ENCODE results near the gene CPN2.

CPN2 gene, protein sequence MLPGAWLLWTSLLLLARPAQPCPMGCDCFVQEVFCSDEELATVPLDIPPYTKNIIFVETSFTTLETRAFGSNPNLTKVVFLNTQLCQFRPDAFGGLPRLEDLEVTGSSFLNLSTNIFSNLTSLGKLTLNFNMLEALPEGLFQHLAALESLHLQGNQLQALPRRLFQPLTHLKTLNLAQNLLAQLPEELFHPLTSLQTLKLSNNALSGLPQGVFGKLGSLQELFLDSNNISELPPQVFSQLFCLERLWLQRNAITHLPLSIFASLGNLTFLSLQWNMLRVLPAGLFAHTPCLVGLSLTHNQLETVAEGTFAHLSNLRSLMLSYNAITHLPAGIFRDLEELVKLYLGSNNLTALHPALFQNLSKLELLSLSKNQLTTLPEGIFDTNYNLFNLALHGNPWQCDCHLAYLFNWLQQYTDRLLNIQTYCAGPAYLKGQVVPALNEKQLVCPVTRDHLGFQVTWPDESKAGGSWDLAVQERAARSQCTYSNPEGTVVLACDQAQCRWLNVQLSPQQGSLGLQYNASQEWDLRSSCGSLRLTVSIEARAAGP

DNA sequence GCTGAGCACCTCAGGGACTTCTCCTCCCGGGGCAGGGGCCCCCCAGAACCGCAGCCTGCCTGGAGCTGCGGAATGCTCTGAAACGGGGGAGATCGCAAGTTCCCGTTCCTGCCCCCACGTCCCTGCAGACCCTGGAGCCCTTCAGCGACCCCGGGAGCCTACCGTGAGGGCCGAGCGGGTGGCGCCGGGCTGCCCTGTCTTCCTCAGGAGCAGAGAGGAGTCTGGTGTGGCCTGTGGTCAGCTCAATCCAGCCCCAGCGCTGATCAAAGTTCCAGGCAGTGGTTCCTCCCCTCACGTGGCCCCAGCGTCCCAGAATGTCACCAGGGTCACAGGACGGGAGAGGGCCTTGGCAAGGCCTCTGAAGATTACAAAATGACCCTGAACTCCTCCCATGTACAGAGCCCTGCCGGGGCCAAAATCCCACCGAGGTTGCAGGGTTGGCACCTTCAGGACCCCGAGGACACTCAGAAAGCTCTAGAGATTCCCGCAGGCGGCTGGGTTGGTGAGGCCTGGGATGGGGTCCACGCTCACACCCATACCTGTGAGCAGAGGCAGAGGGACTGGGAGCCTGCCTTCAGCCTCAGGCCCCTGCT lies at the start of gene CPN2:
TSS of gene CPN2 (minus strand) at position 249 of the 593 bp plus-strand sequence. CDS start 8,626 bp downstream, outside the sequence.
- no peak for DNase-seq

DNA sequence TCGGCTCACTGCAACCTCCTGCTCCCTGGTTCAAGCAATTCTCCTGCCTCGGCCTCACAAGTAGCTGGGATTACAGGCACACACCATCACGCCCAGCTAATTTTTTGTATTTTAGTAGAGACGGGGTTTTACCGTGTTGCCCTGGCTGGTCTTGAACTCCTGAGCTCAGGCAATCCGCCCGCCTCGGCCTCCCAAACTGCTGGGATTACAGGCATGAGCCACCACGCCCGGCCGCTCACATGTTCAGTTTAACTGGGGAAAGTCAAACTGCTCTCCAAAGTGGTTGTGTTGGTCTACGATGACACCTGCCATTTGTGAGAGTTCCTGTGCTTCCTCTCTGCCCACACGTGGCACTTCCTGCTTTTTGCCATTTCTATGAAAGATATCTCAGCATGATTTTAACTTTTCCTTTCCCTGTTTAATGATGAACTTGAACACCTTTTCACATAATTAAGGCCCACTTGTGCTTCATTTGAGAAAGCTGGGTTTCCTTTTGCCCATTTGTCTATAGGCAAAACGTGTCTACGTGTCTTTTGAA lies 48.8 kb upstream of the CPN2 start:
- no peak for DNase-seq

DNA sequence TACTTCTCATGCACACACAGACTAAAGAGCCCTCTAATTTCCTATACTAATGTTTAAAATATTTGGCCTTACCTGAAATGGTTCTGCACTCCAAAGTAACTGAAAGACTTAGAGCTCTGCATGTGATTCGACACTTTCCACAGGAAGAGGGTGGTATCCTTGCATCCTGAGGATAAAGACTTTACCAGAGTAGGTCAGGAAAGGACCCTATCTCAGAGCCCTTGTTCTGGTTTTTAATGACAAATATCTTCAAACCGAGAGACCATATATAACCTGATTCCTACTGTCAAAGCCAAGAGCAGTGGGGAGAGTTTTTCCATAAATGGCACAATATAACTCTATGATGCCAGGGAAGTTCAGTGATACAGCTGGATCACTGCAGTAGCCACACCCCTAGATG lies 48.0 kb upstream of the CPN2 start, which contains the start of gene GP5:
TSS of gene GP5 (minus strand) at position 101 of the 400 bp plus-strand sequence. CDS start 984 bp downstream, outside the sequence.
- DNase-seq: no peak

DNA sequence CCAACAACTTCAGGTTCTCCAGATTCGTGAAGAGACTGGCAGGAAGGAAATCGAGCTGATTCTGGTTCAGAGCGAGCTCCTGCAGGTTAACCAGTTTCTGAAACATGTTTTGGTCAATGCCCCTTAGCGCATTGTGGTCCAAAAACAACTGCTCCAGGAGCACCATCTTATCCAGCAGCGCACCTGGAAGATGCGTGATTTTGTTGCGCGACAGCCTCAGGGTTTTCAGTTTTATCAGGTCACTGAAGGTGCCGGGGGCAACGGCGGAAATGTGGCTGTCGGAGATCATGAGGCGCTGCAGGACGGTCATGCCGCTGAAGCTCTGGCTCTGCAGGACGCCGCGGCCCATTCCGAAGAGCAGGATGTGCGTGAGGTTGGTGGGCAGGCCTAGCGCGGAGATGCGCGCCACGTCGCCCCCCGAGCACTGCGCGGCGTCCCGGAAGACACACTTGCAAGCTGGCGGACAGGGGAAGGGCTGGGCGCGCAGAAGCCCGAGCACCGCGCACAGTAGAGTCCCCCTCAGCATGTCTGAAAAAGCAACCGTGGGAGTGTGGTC lies 46.7 kb upstream of the CPN2 start:
- no peak for DNase-seq

DNA sequence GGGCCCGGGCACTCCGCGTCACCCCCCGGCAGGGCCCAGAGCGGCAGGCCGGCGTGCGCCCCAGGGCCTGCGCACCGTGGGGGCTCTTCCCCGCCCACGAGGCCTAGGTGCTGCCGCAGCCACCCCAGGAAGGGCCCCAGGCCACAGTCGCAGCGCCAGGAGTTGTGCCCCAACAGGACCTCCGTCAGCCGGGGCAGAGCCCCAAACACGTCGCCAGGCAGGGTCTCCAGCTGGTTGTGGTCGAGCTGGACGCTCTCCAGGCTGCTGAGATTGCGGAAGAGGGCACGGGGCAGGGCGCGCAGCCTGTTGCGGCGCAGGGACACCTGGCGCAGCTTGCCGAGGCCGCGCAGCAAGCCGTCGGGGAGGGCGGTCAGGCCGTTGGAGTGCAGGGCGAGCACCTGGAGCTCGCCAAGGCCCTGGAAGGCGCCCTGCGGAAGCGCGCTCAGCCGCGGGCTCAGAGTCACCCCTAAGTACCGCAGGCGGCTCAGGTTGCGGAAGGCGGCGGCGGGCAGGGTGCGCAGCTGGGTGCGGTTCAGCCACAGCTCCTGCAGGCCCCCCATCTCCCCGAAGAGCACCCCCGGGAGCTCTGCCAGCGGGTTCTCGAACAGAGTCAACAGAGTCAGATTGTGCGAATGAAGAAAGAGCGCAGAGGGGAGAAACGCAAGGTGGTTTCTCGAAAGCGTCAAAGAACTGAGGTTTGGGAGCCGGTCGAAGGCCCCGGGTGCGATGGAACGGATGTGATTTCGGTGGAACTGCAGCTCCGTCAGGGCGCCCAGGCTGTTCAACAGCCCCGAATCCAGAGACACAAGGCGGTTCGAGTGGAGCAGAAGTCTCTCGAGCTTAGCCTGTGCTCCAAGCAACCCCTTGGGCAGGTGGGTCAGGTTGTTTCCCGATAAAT lies 46.0 kb upstream of the CPN2 start:
- DNase-seq: no peak

DNA sequence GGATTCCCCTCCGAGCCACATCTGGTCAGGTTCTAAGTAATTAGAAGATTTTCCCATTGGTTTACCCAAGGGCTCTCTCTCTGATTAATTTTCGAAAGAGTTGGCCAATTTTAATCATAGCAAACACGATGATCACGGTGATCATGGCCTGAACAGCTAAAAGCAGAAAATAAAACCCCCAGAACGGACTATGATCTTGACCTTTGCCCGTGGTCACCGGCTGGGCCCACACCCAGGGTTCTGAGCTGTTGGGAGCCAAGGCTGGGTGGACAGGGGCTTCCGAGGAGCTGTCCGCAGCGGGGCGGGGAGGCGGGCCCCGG lies 45.4 kb upstream of the CPN2 start:
- DNase-seq: no peak

DNA sequence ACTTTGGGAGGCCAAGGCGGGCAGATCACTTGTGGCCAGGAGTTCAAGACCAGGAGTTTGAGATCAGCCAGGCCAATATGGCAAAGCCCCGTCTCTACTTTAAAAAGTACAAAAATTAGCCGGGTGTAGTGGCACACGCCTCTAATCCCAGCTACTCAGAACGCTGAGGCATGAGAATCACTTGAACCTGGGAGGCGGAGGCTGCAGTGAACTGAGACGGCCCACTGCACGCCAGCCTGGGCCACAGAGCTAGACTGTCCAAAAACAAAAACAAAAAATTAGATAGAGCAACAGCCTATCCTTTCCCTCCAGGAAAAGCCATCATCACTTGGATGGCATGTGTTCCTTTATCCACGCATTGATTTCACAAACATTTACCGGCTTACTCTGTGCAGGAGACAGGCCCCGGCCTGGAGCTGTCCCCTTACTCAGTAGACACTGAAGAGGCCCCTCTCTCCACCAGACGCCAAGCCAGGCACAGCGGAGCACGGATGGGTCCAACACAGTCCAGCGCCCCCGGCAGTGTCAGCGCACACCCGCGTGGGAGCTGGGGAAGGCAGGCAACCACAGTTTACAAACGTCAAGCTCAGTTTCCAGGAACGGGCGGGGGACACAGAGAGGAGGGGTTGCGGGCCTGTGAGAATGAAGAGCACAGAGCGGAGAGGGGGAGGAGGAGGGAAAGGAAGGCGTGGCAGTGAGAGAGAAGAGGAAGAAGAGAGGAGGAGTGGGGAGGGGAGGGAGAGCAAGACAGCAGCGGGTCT lies 44.8 kb upstream of the CPN2 start:
- no peak for DNase-seq

DNA sequence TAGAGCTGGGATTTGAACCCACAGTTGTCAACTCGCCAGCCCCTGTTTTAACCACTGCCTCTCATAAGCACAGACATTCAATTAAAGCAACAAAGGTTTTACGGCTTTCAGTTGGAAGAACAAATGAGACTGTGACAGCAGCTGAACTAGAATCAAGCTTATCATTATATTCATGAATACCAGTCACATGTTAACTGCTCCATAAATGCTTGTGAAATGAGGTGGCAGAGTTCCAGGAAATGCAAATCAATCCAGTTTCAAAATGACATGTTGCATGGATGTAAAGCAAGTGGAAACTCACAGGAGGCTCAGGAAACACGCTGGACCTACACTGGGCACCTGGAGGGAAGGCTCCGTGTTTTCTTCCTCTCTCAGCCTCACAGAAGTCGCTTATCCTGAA lies 44.1 kb upstream of the CPN2 start:
- no peak for DNase-seq

DNA sequence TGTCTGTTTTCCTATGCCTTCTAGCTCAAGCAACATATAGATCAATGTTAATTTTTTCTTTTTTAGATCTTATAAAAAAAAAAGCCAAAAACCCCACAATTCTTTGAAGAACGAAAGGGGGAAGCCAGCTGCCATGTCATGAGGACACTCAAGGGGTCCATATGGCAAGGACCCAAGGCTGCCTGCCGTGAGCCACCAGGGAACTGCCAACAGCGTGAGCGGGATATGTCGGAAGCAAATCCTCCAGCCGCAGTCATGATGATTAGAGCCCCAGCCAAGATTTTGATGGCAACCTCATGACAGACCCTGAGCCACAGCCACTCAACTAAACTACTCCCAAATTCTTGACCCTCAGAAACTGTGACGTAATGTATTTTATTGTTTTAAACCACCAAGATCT lies 41.4 kb upstream of the CPN2 start:
- DNase-seq: no peak

DNA sequence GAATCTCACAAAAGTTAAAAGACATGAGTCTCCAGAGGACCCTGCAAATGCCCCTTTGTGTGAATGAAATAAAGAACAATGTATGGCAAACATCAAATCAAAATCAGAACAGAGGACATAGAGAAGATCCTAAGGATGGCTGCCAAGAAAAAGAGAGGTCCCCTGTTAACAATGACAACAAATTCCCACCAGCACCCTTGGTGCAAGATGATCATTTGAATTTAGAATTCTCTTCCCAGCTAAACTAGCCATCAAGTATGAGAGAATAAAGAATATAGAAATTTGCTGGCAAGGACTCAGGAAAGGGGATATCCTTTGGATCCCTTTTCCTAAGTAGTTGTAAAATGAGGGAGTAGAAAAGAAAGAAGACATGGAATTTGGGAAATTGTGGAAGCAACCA lies 39.7 kb upstream of the CPN2 start:
- no peak for DNase-seq

DNA sequence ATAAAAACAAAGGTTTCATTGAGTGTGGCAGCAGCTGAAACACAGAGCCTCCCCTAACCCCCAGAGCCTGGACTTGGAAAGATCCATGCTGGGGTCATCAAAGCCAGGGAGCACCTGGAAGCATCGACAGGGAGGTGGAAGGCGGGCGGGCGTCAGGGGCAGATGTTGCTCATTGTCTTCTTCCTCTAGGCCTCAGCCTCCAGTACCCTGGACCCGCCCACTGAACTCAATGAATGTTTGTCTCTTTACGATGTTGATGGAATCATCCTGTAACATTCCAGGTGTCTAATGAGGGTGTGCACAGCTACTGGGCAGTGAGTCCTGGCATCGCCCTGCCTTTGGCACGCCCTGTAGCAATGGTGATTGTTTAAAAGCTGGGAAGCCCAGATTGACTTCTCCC lies 38.1 kb upstream of the CPN2 start:
- DNase-seq: no peak

DNA sequence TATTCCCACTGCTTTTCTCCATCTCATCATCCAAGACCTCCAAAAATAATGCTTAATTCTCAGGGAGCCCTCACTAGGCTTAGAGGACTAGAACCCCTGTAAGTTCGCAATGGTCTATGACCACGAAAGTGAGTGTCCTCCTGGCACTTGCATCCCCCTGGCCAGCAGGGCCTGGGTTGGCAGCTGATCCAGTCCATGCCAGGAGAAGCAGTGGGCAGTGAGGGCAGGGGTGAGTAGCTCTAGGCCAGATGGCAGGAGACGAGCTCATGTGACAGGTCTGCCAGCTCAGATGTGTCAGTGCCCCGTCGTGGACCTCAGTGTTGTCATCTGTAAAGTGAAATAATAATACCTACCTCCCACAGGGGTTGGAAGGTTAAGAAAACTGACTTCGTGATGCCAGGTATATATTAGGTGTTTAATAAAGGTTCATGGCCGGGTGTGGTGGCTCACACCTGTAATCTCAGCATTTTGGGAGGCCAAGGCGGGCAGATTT lies 36.8 kb upstream of the CPN2 start:
- DNase-seq: no peak

DNA sequence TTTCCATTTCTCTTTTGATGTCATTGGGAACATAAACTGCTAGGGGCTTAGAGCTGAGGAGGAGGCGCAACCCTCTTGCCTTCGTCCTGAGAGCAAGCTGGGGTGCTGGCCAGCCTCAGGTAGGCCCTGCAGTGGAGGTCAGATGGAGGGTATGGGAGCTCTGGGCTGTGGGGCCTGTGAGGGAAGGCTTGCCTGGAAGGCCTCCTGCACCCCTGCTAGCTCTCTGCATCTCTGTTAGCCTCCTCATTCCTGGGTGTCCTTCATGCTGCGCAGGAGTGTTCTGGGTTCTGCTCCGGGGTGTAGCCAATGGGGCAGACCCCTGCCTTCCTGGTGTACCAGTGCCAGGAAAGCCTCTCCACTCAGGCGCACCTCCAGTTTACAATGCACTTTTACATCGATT lies 36.1 kb upstream of the CPN2 start:
- no peak for DNase-seq

DNA sequence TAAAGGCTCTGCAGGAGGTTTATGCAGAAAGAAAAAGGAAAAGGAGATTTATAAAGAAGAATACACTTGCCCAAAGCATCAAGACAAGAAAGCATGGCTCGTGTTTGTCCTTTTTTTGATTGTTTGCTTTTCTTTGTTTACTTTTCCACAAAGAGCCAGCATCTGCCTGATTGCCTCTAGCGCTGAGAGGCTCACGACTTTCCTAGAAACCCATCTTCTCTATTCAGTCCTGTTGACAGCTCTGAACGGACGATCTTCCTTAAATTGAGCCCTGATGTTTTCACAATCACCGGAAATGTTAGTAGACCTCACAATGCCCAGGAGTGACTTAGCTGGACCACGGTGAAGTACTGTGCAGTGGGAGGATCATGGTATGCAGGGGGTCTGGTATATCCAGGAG lies 35.5 kb upstream of the CPN2 start:
- DNase-seq: no peak

DNA sequence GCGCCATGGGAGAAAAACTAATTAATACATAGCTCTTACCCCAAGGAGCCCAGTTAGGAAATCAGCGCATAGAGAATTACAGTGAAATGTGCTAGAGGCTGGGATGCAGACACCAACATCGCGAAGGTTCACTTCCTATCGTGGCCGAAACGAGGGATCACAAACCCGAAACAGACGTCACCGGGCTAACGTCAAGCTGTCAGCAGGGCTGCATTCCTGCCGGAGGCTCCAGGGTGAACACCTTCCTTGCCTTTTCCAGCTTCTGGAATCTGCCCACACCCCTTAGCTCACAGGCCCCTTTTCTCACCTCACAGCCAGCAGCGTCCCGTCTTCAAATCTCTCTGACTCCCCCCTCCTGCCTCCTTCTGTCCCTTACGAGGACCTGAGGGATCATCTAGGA lies 34.9 kb upstream of the CPN2 start:
- DNase-seq: no peak

DNA sequence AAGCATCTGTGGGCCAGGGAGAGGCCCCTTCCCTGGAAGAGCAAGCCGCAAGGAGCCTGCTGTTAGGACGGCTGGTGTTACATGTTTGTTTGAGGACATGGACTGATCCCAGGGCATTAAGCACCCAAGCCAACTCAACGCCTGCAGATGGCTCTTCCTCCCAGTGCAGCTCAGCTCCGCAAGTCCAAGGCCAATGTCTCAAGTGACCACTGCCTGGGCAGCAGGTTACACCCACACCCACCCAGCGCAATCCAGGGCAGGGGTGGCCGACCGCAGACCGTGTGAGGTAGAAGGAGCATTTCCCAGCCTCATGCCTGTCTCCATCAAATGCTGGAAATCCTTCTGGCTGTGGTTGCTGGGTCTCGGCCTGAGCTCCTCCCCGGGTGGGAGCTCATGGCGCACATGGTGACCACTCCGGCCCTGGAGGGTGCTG lies 33.5 kb upstream of the CPN2 start:
- no peak for DNase-seq

DNA sequence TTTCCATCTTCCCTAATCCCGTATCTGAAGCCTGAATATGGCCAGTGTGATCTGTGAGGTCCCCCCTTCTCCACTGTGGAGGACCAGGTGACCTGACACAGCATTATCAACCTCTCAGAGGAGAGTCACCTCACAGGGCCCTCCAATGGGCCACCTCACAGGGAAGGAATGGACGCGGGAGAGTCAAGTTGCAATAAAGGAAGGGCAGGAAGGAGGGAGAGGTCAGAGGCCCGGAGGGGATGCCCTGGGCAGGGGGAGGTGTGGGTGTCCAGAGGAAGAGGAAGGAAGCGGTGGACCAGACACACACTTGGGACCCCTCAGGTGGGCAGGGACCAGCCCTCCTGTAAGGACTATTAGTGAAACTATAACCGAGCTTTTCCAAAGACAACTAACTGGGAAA lies 33.0 kb upstream of the CPN2 start:
- no peak for DNase-seq

DNA sequence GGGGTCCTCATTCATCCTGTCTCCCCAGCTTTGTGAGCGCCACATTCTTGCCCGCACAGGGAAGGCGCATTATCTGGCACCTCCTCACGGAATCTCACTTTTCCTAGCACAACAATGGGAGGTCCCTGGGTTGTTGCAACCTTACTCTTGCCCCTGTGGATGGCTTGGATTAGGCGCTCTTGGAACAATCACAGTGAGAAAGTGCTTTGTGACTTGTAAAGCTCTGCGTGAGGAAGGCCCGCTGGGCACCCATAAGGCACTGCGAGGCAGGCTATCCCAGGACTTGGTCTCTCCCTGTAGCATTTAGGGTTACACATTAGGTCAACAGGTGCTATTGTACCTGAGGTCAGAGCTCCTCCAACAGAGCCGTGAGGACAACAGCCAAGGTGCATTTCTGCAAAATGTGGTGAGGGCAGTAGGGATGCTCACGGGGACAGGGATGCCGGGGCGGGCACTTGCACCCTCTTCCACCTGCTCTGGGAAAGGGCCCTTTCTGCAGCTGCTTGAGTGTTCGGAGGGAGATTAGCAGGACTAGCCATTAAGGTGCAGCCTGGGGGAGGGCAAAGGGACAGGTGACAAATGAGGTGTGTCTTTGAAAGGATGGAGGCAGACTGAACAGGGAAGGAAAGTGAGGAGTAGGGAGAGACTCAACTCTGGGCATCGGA lies 32.3 kb upstream of the CPN2 start:
- DNase-seq: no peak

DNA sequence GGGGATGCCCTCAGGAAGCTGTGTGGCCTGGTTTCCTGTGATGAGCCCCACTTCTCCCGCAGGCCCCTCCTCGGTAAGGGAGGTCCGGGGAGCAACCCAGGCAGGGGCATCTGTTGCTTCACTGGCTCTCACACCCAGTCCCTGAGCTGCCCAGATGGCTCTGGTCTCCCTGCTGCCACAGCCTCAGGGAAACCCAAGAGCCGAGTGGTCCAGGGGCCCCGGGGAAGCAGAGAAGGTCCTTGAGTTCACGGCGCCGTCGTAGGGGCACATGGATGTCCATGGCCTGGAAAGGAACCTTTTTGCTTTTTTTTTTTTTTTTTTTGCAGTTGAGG lies 31.7 kb upstream of the CPN2 start:
- DNase-seq: no peak

DNA sequence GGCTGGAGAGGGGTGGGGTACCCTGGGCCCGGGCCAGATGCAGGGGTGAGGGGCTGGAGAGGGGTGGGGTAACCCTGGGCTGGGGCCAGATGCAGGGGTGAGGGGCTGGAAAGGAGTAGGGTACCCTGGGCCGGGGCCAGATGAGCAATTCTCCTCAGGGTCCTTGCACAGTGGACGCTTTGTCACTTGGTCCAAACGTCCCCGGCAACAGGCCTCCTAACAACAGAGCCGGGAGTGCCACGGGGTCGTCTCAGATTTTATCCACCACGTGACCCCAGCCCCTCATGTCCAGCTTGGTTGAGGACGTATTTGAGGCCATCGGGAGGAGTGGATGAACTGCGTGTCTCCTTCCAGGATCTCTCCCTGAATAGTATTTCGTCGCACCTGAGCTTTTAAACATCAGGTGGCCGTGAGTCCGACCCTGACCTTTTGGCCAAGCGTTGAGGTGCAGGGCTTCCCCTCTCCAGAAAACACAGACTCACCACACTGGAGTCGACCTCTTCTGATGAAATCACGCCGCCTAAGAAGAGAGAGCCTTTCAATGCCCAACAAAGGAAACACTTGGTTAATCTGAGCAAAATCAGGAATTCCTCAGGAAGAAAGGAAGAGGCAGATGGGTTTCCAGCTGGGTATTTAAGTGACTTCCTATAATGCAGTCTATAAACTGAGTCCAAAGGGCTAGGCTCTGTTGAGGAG lies 31.2 kb upstream of the CPN2 start:
- DNase-seq: no peak

DNA sequence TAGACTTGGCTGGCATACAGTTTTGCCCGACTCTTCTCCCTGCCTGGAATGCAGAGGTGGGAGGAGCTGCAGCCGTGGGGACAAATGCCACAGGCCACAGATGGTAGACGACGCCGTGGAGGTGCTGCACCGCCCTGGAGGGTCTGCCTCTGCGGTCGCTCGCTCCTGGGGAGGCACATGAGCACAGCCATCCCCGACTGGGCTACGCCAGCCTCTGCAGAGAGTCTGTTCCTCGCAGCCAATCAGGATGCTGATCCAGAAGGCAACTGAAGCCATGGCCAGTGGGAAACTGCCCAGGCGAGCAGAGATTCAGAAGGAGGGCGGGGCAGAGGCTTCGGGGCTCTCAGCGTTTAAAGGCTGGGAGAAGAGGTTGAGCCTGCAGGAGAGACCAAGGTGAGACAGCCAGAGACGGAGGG lies 30.3 kb upstream of the CPN2 start:
- DNase-seq: no peak

Measured in HCEC 1CT (cell line).